Middle frontal gyrus (tissue), 1 donor: ENCODE results near the gene TFAP2A.

Source experiments
- DNase-seq: peaks from one replicate; pipeline ENCODE4 v3.0.0-alpha.2; 2015; ENCODE audit warnings: low spot score; ENCODE audit errors: extremely low spot score

TFAP2A gene

GRCh38 chr6:10384091-10384609 lies 30.7 kb downstream of the TFAP2A start:
- DNase-seq, result no peak

DNA sequence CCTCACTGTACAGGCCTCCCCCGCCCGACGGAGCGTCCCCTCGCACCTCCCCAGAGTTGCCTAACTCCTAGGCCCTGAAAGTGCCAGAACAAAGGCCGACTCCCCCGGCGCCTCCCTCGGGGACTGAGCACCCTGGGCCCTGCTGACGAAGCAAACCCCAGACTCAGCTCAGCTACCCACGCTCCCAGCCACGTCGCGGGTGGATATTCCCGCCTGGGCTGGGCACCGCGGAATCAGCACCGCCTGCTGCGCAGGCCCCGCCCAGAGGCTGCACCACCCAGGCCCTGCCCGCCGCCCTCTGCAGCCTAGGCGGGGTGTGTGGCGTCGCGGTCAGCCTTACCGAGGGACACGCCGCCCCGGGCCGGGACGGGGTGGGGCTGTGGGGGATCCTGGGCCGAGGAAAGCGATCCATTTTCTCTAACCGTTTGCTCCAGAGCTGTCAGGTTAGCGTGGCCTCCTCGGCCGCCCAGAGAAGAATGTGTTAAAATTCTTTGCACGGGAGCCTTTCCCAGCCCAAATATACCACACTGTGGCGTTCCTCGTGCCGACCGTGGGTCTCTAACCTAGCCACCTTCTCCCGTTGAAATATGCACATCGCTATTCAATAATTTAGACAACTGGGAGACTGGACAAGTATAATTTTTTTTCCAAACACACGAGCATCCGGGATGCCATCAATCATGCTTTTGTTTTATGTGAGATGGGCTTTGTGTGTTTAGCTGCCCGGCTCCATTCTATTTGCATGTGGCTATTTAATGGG lies 31.4 kb downstream of the TFAP2A start:
- no peak for DNase-seq

DNA sequence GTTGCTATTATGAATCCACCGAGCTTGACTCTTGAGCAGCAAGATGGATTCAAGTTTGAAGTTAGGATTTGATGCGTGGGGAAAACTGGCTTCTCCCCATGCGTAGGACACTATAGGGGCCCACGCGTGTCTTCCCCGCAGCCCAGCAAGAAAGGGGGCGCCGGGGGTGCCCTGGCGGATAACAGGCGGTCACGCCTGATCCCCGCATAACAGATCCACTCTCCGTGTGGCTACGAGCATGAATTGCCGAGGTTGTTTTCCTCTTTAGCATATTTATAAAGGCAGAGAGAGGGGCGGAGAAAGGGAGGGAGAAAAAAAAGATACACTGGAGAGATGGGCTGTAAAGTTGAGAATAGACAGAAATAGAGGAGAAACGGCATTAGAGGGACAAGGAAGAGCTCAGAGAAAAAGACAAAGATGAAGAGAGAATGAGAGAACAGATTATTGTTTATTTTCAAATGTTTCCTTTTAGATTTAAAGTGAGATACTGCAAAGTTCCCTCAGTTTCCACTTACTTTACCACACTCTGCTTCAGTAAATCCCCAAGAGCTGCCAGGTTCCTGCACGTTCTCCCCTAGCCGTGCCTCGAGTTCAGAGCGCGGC lies 32.0 kb downstream of the TFAP2A start:
- DNase-seq, result no peak

GRCh38 chr6:10382322-10382721 lies 32.6 kb downstream of the TFAP2A start:
- no peak for DNase-seq

GRCh38 chr6:10381830-10382208 lies 33.1 kb downstream of the TFAP2A start:
- DNase-seq, result no peak

GRCh38 chr6:10381133-10381829 lies 33.6 kb downstream of the TFAP2A start:
- DNase-seq, result no peak

DNA sequence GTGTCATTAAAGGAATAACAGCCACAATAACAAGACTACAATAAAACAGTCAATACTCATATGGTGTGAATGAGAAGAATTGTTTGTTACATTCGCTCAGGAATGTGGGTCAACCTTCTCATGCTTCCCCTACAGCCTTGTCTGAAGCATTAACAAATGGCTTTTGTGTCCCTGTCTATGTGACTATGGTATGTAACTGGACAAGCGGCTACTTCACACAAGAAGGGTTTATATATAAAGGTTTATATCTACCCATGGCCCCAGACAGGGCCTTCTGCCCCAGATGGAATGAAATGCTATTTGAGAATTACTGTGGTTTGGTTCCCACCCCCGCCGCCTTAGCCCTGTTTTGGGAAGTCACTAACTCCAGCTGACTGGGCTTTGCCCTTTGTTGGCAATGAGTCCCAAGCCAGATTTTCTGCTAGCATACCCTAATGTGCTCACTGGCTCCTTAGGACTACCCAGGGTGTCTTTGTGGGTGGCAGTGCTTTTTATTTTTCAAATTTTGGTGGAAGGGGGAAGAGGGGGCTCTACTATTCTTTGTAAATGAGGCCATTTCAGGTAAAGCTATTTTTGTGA lies 39.4 kb downstream of the TFAP2A start:
- no peak for DNase-seq

GRCh38 chr6:10373642-10374359 lies 41.1 kb downstream of the TFAP2A start:
- no peak for DNase-seq

- DNase-seq, result no peak
Observed at GRCh38 chr6:10369896-10370295, 45.0 kb downstream of the TFAP2A start.

DNA sequence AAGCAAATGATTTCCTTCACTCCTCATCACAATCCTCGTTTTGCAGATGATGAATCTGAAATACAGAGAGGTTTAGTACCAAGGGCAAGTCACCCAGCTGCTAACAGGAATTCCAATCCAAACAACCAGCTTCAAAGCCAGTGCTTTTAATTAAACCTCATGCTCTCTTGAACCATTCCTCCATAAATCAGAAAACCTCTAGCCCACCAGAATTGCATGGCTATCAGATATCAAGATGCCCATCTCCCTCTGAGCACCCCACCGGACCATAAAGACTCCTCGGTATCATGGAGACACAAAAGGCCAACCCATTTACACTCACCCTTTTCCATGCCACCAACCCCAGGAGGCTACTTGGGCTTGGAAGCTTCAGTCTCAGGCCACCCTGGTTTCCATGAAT lies 46.0 kb downstream of the TFAP2A start:
- DNase-seq, result no peak

DNA sequence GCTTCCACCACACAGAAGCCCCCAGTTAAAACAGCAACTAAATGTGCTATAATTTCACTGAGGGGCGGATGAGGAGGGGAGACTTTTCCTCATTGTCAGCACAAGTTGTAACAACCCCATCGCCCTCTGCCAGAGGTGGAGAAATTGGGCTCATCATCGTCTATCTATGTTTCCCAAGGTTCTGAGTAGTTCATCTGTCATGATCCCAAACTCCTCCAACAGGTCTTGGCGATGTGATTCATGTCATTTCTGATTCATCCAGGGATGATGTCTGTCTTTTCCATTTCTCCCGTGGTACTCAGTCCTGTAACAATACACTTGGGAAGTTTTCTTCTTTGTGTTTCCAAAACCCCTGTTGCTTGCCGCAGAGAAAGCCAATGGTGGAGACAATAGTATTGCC lies 51.0 kb downstream of the TFAP2A start:
- DNase-seq, result no peak

GRCh38 chr6:10362300-10362699 lies 52.6 kb downstream of the TFAP2A start:
- DNase-seq, result no peak

- DNase-seq, result no peak
Observed at GRCh38 chr6:10361428-10361827, 53.4 kb downstream of the TFAP2A start.

DNA sequence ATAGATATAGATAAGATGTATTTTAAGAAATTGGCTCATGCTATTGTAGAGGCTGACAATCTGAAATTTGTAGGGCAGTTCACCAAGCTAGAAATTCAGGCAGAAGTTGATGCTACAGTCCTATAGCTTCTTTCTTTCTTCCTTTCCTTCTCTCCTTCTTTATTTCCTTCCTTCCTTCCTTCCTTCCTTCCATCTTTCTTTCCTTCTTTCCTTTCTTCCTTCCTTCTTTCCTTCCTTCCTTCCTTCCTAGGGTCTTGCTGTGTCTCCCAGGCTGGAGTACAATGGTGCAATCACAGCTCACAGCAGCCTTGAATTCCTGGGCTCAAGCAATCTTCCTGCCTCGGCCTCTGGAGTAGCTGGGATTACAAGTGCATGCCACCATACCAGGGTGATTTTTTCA lies 55.3 kb downstream of the TFAP2A start:
- DNase-seq, result no peak

- no peak for DNase-seq
Observed at GRCh38 chr6:10355115-10355702, 59.7 kb downstream of the TFAP2A start.

GRCh38 chr6:10351791-10352190 lies 63.1 kb downstream of the TFAP2A start:
- DNase-seq, result no peak

GRCh38 chr6:10350720-10351119 lies 64.2 kb downstream of the TFAP2A start:
- DNase-seq, result no peak

GRCh38 chr6:10347561-10348327 lies 67.1 kb downstream of the TFAP2A start:
- DNase-seq, result no peak
